H9 (cell line): ENCODE measurements around the gene AK8. TPM values are rescaled to one million over a fixed set of nuclear protein-coding genes. Genes with fewer than 3 reads are reported as not detected.

Experiments used
- DNase-seq: peaks from one replicate; pipeline ENCODE4 v3.0.0-alpha.2; 2017
- H2AFZ ChIP-seq: one replicate; pipeline ENCODE4 v1.6.1; 2013; ENCODE audit warnings: mild to moderate bottlenecking, low read length, control low read depth, moderate library complexity
- H2AK5ac ChIP-seq: 2 replicates; pipeline ENCODE4 v1.6.1; 2013; ENCODE audit warnings: low read length, control low read depth, mixed read lengths; ENCODE audit not compliant: insufficient read length
- H2BK120ac ChIP-seq: one replicate; pipeline ENCODE4 v1.6.1; 2013; ENCODE audit warnings: low read depth, mild to moderate bottlenecking, low read length, control low read depth, inconsistent platforms; ENCODE audit not compliant: poor library complexity, severe bottlenecking
- H2BK12ac ChIP-seq: 2 replicates; pipeline ENCODE4 v1.6.1; 2013; ENCODE audit warnings: low read length, control low read depth, mixed read lengths, low read depth; ENCODE audit not compliant: insufficient read length
- H2BK15ac ChIP-seq: 2 replicates; pipeline ENCODE4 v1.6.1; 2013; ENCODE audit warnings: low read depth, low read length, control low read depth
- H2BK20ac ChIP-seq: one replicate; pipeline ENCODE4 v1.6.1; 2013; ENCODE audit warnings: low read depth, mild to moderate bottlenecking, low read length, control low read depth, inconsistent platforms; ENCODE audit not compliant: poor library complexity, severe bottlenecking
- H2BK5ac ChIP-seq: 2 replicates; pipeline ENCODE4 v1.6.1; 2013; ENCODE audit warnings: low read length, control low read depth, mixed read lengths; ENCODE audit not compliant: insufficient read length
- H3K14ac ChIP-seq: 2 replicates; pipeline ENCODE4 v1.6.1; 2013; ENCODE audit warnings: low read length, control low read depth; ENCODE audit not compliant: insufficient read depth
- H3K18ac ChIP-seq: 2 replicates; pipeline ENCODE4 v1.6.1; 2013; ENCODE audit warnings: low read depth, mild to moderate bottlenecking, mixed read lengths, low read length, control low read depth; ENCODE audit not compliant: insufficient read length
- H3K23ac ChIP-seq: 2 replicates; pipeline ENCODE4 v1.6.1; 2013; ENCODE audit warnings: low read length, control low read depth, mixed read lengths, low read depth; ENCODE audit not compliant: insufficient read length
- H3K23me2 ChIP-seq: 2 replicates; pipeline ENCODE4 v1.6.1; 2013; ENCODE audit warnings: low read depth, mild to moderate bottlenecking, mixed read lengths, low read length, control low read depth; ENCODE audit not compliant: insufficient read length, poor library complexity, severe bottlenecking
- H3K27ac ChIP-seq: 2 replicates; pipeline ENCODE4 v1.5.1; 2013; ENCODE audit warnings: low read length, control low read depth, mixed read lengths, low read depth; ENCODE audit not compliant: insufficient read length
- H3K27me3 ChIP-seq: 2 replicates; pipeline ENCODE4 v1.6.1; 2013; ENCODE audit warnings: low read length, control low read depth, inconsistent platforms; ENCODE audit not compliant: insufficient read depth
- H3K4ac ChIP-seq: 2 replicates; pipeline ENCODE4 v1.6.1; 2013; ENCODE audit warnings: low read depth, mild to moderate bottlenecking, control low read depth, inconsistent platforms, low read length, moderate library complexity
- H3K4me1 ChIP-seq: 2 replicates; pipeline ENCODE4 v1.6.1; 2013; ENCODE audit warnings: low read length, control low read depth, inconsistent platforms; ENCODE audit not compliant: insufficient read depth
- H3K4me2 ChIP-seq: 2 replicates; pipeline ENCODE4 v1.6.1; 2013; ENCODE audit warnings: low read length, control low read depth, mixed read lengths; ENCODE audit not compliant: insufficient read length, insufficient read depth
- H3K56ac ChIP-seq: 2 replicates; pipeline ENCODE4 v1.6.1; 2013; ENCODE audit warnings: low read depth, mild to moderate bottlenecking, mixed read lengths, low read length, control low read depth; ENCODE audit not compliant: insufficient read length
- H3K79me1 ChIP-seq: 2 replicates; pipeline ENCODE4 v1.6.1; 2013; ENCODE audit warnings: low read depth, mild to moderate bottlenecking, moderate library complexity, low read length, control low read depth, inconsistent platforms; ENCODE audit not compliant: insufficient read depth, poor library complexity, severe bottlenecking
- H3K79me2 ChIP-seq: 2 replicates; pipeline ENCODE4 v1.6.1; 2013; ENCODE audit warnings: low read length, control low read depth, inconsistent platforms; ENCODE audit not compliant: insufficient read depth
- H3K9ac ChIP-seq: 2 replicates; pipeline ENCODE4 v1.6.1; 2013; ENCODE audit warnings: low read length, control low read depth, mixed read lengths; ENCODE audit not compliant: insufficient read length; ENCODE audit errors: extremely low read depth
- H3K9me3 ChIP-seq: one replicate; pipeline ENCODE4 v1.6.1; 2013; ENCODE audit warnings: low read depth, low read length, inconsistent platforms; ENCODE audit not compliant: control insufficient read depth
- H3T11ph ChIP-seq: one replicate; pipeline ENCODE4 v1.6.1; 2013; ENCODE audit warnings: mild to moderate bottlenecking, low read length, control low read depth, inconsistent platforms
- H4K20me1 ChIP-seq: one replicate; pipeline ENCODE4 v1.6.1; 2013; ENCODE audit not compliant: control insufficient read depth, insufficient read length, insufficient read depth
- H4K5ac ChIP-seq: 2 replicates; pipeline ENCODE4 v1.6.1; 2013; ENCODE audit warnings: low read depth, mild to moderate bottlenecking, mixed read lengths, low read length, control low read depth; ENCODE audit not compliant: insufficient read length
- H4K8ac ChIP-seq: replicated peaks from 2 replicates; pipeline ENCODE4 v1.6.1; 2013; ENCODE audit warnings: low read length, control low read depth, mixed read lengths, low read depth; ENCODE audit not compliant: insufficient read length
- H4K91ac ChIP-seq: 2 replicates; pipeline ENCODE4 v1.6.1; 2013; ENCODE audit warnings: low read depth, mild to moderate bottlenecking, moderate library complexity, mixed read lengths, low read length, control low read depth; ENCODE audit not compliant: insufficient read length
- H3K27ac Mint-ChIP-seq, 3 experiments: 2 replicates in 2 of 3; 3 replicates in 1 of 3; pipeline ENCODE4 v1.8.0; 2020 to 2021; ENCODE audit warnings: mixed read lengths in 3 of 3, mild to moderate bottlenecking in 1 of 3, moderate library complexity in 1 of 3
- H3K27me3 Mint-ChIP-seq: 2 replicates; pipeline ENCODE4 v1.8.0; 2021; ENCODE audit warnings: low read depth, mild to moderate bottlenecking, moderate library complexity, mixed read lengths
- H3K36me3 Mint-ChIP-seq, 3 experiments: 2 replicates in 2 of 3; 3 replicates in 1 of 3; pipeline ENCODE4 v1.8.0; 2020 to 2021; ENCODE audit warnings: low read depth in 3 of 3, mixed read lengths in 3 of 3; ENCODE audit not compliant: insufficient read depth in 1 of 3
- H3K4me1 Mint-ChIP-seq, 2 experiments: 2 replicates each; pipeline ENCODE4 v1.8.0; 2020; ENCODE audit warnings: mixed read lengths in 2 of 2
- H3K4me3 Mint-ChIP-seq, 2 experiments: 2 replicates in 1 of 2; 3 replicates in 1 of 2; pipeline ENCODE4 v1.8.0; 2020 to 2021; ENCODE audit warnings: mild to moderate bottlenecking in 2 of 2, mixed read lengths in 2 of 2, moderate library complexity in 1 of 2
- H3K9me3 Mint-ChIP-seq, 2 experiments: 2 replicates in 1 of 2; 3 replicates in 1 of 2; pipeline ENCODE4 v1.8.0; 2020; ENCODE audit warnings: mild to moderate bottlenecking in 2 of 2, mixed read lengths in 2 of 2, moderate library complexity in 1 of 2
- CTCF ChIP-seq: fragments of 200-600 bp; sonication (generic); conservative IDR thresholded peaks from 3 replicates; pipeline ENCODE4 v1.8.0; 2021; ENCODE audit warnings: antibody characterized with exemption, mild to moderate bottlenecking
- WGBS: extraction: QIAGEN DNeasy Blood & Tissue Kit; methylation state at CpG from one replicate; pipeline ENCODE4 v1.1.7; 2013; ENCODE audit warnings: missing lambda C conversion rate, low lambda C conversion rate, mixed read lengths; ENCODE audit not compliant: insufficient read length; ENCODE audit errors: extremely low coverage; 5-methylcytosine and 5-hydroxymethylcytosine counted together
- total RNA-seq: library from RNA; stranded (reverse); gene quantifications from 2 replicates; pipeline ENCODE4 v1.2.1, GENCODE V29; 2021

AK8 gene
- total RNA-seq, 1 experiment from 2014 or later = 0.44 TPM

- Mint-ChIP-seq H3K36me3 (no peaks in the 10 kb centered on the region), H3K9me3 (no peaks in the 10 kb centered on the region), H3K27ac (no peak overlapping the region), H3K4me3 (no peak overlapping the region), H3K27me3 (peaks cover 28% of the 10 kb centered on the region), H3K4me1 (peaks cover 0 to 4% of the 10 kb centered on the region in 2 experiments; a peak in 2 of 4 replicates)
- H4K20me1 ChIP-seq = no peaks in the 10 kb centered on the region
- H2AFZ ChIP-seq = no peak overlapping the region
- no peak overlapping the region for H3K18ac ChIP-seq
- no peak overlapping the region for H3K9ac ChIP-seq
- no peak overlapping the region for H2BK12ac ChIP-seq
- no peak overlapping the region for H3K14ac ChIP-seq
- H3K9me3 ChIP-seq = no peaks in the 10 kb centered on the region
- no peak for DNase-seq
- no peak overlapping the region for H4K8ac ChIP-seq
- no peak overlapping the region for H2AK5ac ChIP-seq
- H3K27ac ChIP-seq = no peak overlapping the region
- H3K79me2 ChIP-seq = no peaks in the 10 kb centered on the region
- H3K79me1 ChIP-seq = no peaks in the 10 kb centered on the region
- no CpG with 5 or more reads among the region's 2 CpGs for WGBS
- no peak overlapping the region for H3K56ac ChIP-seq
- peaks cover 3% of the 10 kb centered on the region for H3K23me2 ChIP-seq
- no peak overlapping the region for H2BK120ac ChIP-seq
- no peak overlapping the region for H4K5ac ChIP-seq
- no peak for TF ChIP-seq CTCF
- no peak overlapping the region for H3K4ac ChIP-seq
- no peak overlapping the region for H4K91ac ChIP-seq
- no peaks in the 10 kb centered on the region for H3K4me1 ChIP-seq
- H2BK15ac ChIP-seq = no peak overlapping the region
- H2BK20ac ChIP-seq = no peak overlapping the region
- H3T11ph ChIP-seq = no peak overlapping the region
- no peaks in the 10 kb centered on the region; the same call in 1 of the 2 replicates for H3K27me3 ChIP-seq
- no peak overlapping the region for H2BK5ac ChIP-seq
- H3K4me2 ChIP-seq = no peak overlapping the region
- no peak overlapping the region for H3K23ac ChIP-seq
Observed at GRCh38 chr9:132728497-132728896, 149.6 kb downstream of the AK8 start.
